ENCODE measurements around the gene CDC23. TPM values are rescaled to one million over a fixed set of nuclear protein-coding genes. Genes with fewer than 3 reads are reported as not detected.

The CDC23 gene
- total RNA-seq, 2 experiments from 2014 or later, result 45.0 to 46.7 TPM

- Histone ChIP-seq H3K27ac (ENCODE audit: low read depth, low read length, poor library complexity, severe bottlenecking) (no peak overlapping the region), H3K4me2 (ENCODE audit: low read length) (no peak overlapping the region), H4K20me1 (ENCODE audit: insufficient read depth, low read length) (0 out of 2 replicates have a peak, but pooled peaks cover 2% of the 10 kb centered on the region), H3K9me3 (ENCODE audit: low read length) (no peaks in the 10 kb centered on the region), H3K9me2 (ENCODE audit: insufficient read depth, low read length) (no peaks in the 10 kb centered on the region), H2AFZ (ENCODE audit: low read length) (no peak overlapping the region), H3K79me2 (ENCODE audit: insufficient read depth, low read depth, low read length) (no peaks in the 10 kb centered on the region), H3K4me3 (ENCODE audit: low read depth, low read length, poor library complexity, severe bottlenecking) (no peak overlapping the region), H3K36me3 (ENCODE audit: insufficient read depth, low read length) (peaks cover 88% of the 10 kb centered on the region), H3K4me1 (ENCODE audit: insufficient read depth, low read length, poor library complexity, severe bottlenecking) (no peaks in the 10 kb centered on the region)
- BruUV-seq (replicated peaks), result no TSS peak
- ChIA-PET POLR2A (interaction anchor here (0.6 to 0.7 kb wide), 4 partner anchors 17 to 192 kb away, joined by 3 read pairs; no protein-coding TSS in a partner anchor), CTCF (ENCODE audit: unreplicated experiment) (no interaction called here)
- intact Hi-C loops (cut with micrococcal nuclease; ENCODE audit: unreplicated experiment), result no loop called here
- DNase-seq (ENCODE audit: low spot score), result no peak
- no peak for TF ChIP-seq EZH2phosphoT487 (IDR thresholded peaks at IDR 0.05; ENCODE audit: borderline replicate concordance, low read depth, low read length)
- TF ChIP-seq CTCF (conservative IDR thresholded peaks at IDR 0.05; ENCODE audit: low read length), result no peak
Observed at GRCh38 chr5:138192826-138193225, 20.3 kb downstream of the CDC23 start.

- Histone ChIP-seq H3K27ac (ENCODE audit: low read depth, low read length, poor library complexity, severe bottlenecking) (no peak overlapping the region), H4K20me1 (ENCODE audit: insufficient read depth, low read length) (0 out of 2 replicates have a peak, but pooled peaks cover 3% of the 10 kb centered on the region), H3K79me2 (ENCODE audit: insufficient read depth, low read depth, low read length) (no peaks in the 10 kb centered on the region), H2AFZ (ENCODE audit: low read length) (no peak overlapping the region), H3K4me3 (ENCODE audit: low read depth, low read length, poor library complexity, severe bottlenecking) (no peak overlapping the region), H3K4me2 (ENCODE audit: low read length) (no peak overlapping the region), H3K9me2 (ENCODE audit: insufficient read depth, low read length) (no peaks in the 10 kb centered on the region), H3K9me3 (ENCODE audit: low read length) (no peaks in the 10 kb centered on the region), H3K4me1 (ENCODE audit: insufficient read depth, low read length, poor library complexity, severe bottlenecking) (no peaks in the 10 kb centered on the region), H3K36me3 (ENCODE audit: insufficient read depth, low read length) (peaks cover 99% of the 10 kb centered on the region)
- TF ChIP-seq CTCF (conservative IDR thresholded peaks at IDR 0.05; ENCODE audit: low read length), result no peak
- ChIA-PET POLR2A (interaction anchor here (0.7 to 3.1 kb wide), 4 partner anchors 11 to 346 kb away, joined by 3 to 13 read pairs (median 3); partner anchors contain the start of genes BRD8 and KIF20A), CTCF (ENCODE audit: unreplicated experiment) (interaction anchor here (0.6 kb wide), 1 partner anchor 193 kb away, joined by 3 read pairs; no protein-coding TSS in a partner anchor)
- BruUV-seq (replicated peaks), result no TSS peak
- DNase-seq (ENCODE audit: low spot score), result no peak
- intact Hi-C loops (cut with micrococcal nuclease; ENCODE audit: unreplicated experiment), result no loop called here
Observed at GRCh38 chr5:138188626-138189025, 24.5 kb downstream of the CDC23 start.

- Histone ChIP-seq H3K36me3 (ENCODE audit: insufficient read depth, low read length) (peaks cover 99% of the 10 kb centered on the region), H3K9me2 (ENCODE audit: insufficient read depth, low read length) (no peaks in the 10 kb centered on the region), H3K4me2 (ENCODE audit: low read length) (no peak overlapping the region), H2AFZ (ENCODE audit: low read length) (no peak overlapping the region), H3K27ac (ENCODE audit: low read depth, low read length, poor library complexity, severe bottlenecking) (no peak overlapping the region), H3K79me2 (ENCODE audit: insufficient read depth, low read depth, low read length) (peaks cover 5% of the 10 kb centered on the region; the same call in 1 of the 2 replicates), H3K9me3 (ENCODE audit: low read length) (no peaks in the 10 kb centered on the region), H4K20me1 (ENCODE audit: insufficient read depth, low read length) (0 out of 2 replicates have a peak, but pooled peaks cover 6% of the 10 kb centered on the region), H3K4me1 (ENCODE audit: insufficient read depth, low read length, poor library complexity, severe bottlenecking) (peaks cover under 1% of the 10 kb centered on the region), H3K4me3 (ENCODE audit: low read depth, low read length, poor library complexity, severe bottlenecking) (no peak overlapping the region)
- TF ChIP-seq CTCF (conservative IDR thresholded peaks at IDR 0.05; ENCODE audit: low read length) (no peak), EZH2phosphoT487 (IDR thresholded peaks at IDR 0.05; ENCODE audit: borderline replicate concordance, low read depth, low read length) (no peak)
- intact Hi-C loops (cut with micrococcal nuclease; ENCODE audit: unreplicated experiment), result no loop called here
- no TSS peak for BruUV-seq (replicated peaks)
- POLR2A ChIA-PET, result interaction anchor here (1.7 to 3.1 kb wide), 2 partner anchors 8 to 28 kb away, joined by 6 to 13 read pairs; partner anchors contain the start of genes BRD8, CDC23 and KIF20A
- CTCF ChIA-PET (ENCODE audit: unreplicated experiment), result no interaction called here
- no peak for DNase-seq (ENCODE audit: low spot score)
Observed at GRCh38 chr5:138186002-138186447, 27.1 kb downstream of the CDC23 start.
